ENCODE data around the gene SLC22A3.

DNA sequence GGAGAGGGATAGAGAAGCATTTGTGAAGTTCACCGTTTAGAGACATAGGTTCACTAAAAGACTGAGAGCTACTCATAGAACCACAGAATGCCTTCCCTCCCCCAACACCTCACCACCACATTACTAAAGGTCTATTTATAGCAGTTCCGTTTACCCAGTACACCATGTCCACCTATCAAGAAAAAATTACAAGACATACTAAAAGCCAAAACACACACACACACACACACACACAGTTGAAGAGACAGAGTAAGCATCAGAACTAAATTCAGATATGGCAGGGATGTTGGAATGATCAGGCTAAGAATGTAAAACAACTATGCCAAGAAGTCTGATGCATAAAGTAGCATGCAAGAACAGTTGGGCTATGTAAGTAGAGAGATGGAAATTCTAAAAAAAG lies 52.3 kb downstream of the SLC22A3 start:
- TF ChIP-seq POLR2A (IDR thresholded peaks at IDR 0.05; ENCODE audit: low read length) (no peak), GATA1 (IDR thresholded peaks at IDR 0.05; ENCODE audit: low read depth, low read length) (no peak)

Measured in erythroblast (primary cell).